HCT116 (cell line): ENCODE measurements around the gene TP53AIP1. TPM values are rescaled to one million over a fixed set of nuclear protein-coding genes. Genes with fewer than 3 reads are reported as not detected.

Experiments
- ATAC-seq: fragments of 200-7000 bp; cut with Tn5 transposase; 2 replicates; pipeline ENCODE4 v1.9.1; 2020; ENCODE audit warnings: mild to moderate bottlenecking, moderate library complexity
- BruUV-seq: library from RNA; stranded (reverse); fragments of 400-500 nt; replicated peaks from 2 replicates; lab custom pipeline; 2021; lab: Mats Ljungman, UMichigan
- CTCF ChIA-PET: fragments of 300-600 bp; sonication (Branson Sonifier 250); formaldehyde crosslinking; loops from one replicate; lab custom pipeline; 2021; ENCODE audit warnings: antibody characterized with exemption; lab: Charles Lee
- POLR2A ChIA-PET: fragments of 300-600, 350-600 bp; sonication (Branson Sonifier 250); formaldehyde crosslinking; loops from one replicate; lab custom pipeline; 2021; ENCODE audit warnings: antibody characterized with exemption; lab: Charles Lee
- RAD21 ChIA-PET, 2 experiments: fragments of 300-600 bp; sonication (Branson Sonifier 250); formaldehyde crosslinking; loops; one replicate each; lab custom pipeline; 2023; ENCODE audit warnings: low total read pairs in 2 of 2; ENCODE audit not compliant: uncharacterized antibody in 2 of 2, unreplicated experiment in 2 of 2, low non-redundant PET in 1 of 2; lab: Charles Lee
- DNase-seq: peaks from one replicate; pipeline ENCODE4 v3.0.0-alpha.2; 2010; ENCODE audit warnings: low read depth, low spot score
- H2AFZ ChIP-seq: fragments of 200-600 bp; shearing (Covaris generic), sonication (generic); 2 replicates; pipeline ENCODE4 v1.6.1; 2017; ENCODE audit warnings: low read depth, mixed run types, mixed read lengths, antibody characterized with exemption, low read length; ENCODE audit not compliant: poor library complexity, severe bottlenecking
- H3K27ac ChIP-seq: 2 replicates; pipeline ENCODE4 v1.5.1; 2012; ENCODE audit warnings: low read depth, low read length
- H3K27me3 ChIP-seq: fragments of 200-600 bp; sonication (generic); 2 replicates; pipeline ENCODE4 v1.6.1; 2016; ENCODE audit warnings: mixed run types, low read length, mixed read lengths; ENCODE audit not compliant: insufficient read depth
- H3K36me3 ChIP-seq, 2 experiments: fragments of 200-500 bp in 1 of 2; fragments of 200-600 bp in 1 of 2; sonication (Bioruptor generic) in 1 of 2; sonication (generic) in 1 of 2; 2 replicates each; pipeline versions ENCODE4 v1.5.1 to v1.6.1; 2014 to 2016; ENCODE audit warnings: low read length in 2 of 2, inconsistent platforms in 1 of 2, mixed read lengths in 1 of 2, mixed run types in 1 of 2; ENCODE audit not compliant: insufficient read depth in 2 of 2, control insufficient read depth in 1 of 2
- H3K4me1 ChIP-seq, 2 experiments: fragments of 200-600 bp in 1 of 2; sonication (generic) in 1 of 2; 2 replicates each; pipeline versions ENCODE4 v1.5.1 to v1.6.1; 2012 to 2017; ENCODE audit warnings: low read length in 2 of 2, inconsistent platforms in 1 of 2, mild to moderate bottlenecking in 1 of 2, mixed read lengths in 1 of 2, mixed run types in 1 of 2, moderate library complexity in 1 of 2; ENCODE audit not compliant: insufficient read depth in 2 of 2, control insufficient read depth in 1 of 2
- H3K4me2 ChIP-seq: fragments of 200-600 bp; sonication (generic); 2 replicates; pipeline ENCODE4 v1.6.1; 2017; ENCODE audit warnings: mixed run types, low read length, mixed read lengths
- H3K4me3 ChIP-seq, 2 experiments: fragments of 200-600 bp in 1 of 2; sonication (generic) in 1 of 2; replicated peaks in 1 of 2; 2 replicates each; pipeline ENCODE4 v1.5.1; 2011 to 2016; ENCODE audit warnings: low read length in 2 of 2, control low read depth in 1 of 2, low read depth in 1 of 2, mild to moderate bottlenecking in 1 of 2, mixed read lengths in 1 of 2, mixed run types in 1 of 2
- H3K79me2 ChIP-seq: fragments of 200-600 bp; sonication (generic); 2 replicates; pipeline ENCODE4 v1.6.1; 2017; ENCODE audit warnings: mild to moderate bottlenecking, mixed run types, low read length, moderate library complexity, mixed read lengths; ENCODE audit not compliant: insufficient read depth
- H3K9ac ChIP-seq: fragments of 200-600 bp; sonication (generic); 2 replicates; pipeline ENCODE4 v1.6.1; 2016; ENCODE audit warnings: low read length, mixed read lengths
- H3K9me2 ChIP-seq: fragments of 200-600 bp; sonication (generic), shearing (Covaris generic); 2 replicates; pipeline ENCODE4 v1.6.1; 2017; ENCODE audit warnings: mixed run types, mild to moderate bottlenecking, moderate library complexity; ENCODE audit not compliant: insufficient read depth
- H3K9me3 ChIP-seq, 2 experiments: fragments of 200-500 bp in 1 of 2; fragments of 200-600 bp in 1 of 2; sonication (Bioruptor generic) in 1 of 2; sonication (generic) in 1 of 2; 2 replicates each; pipeline ENCODE4 v1.6.1; 2014 to 2017; ENCODE audit warnings: low read length in 2 of 2, mixed read lengths in 2 of 2, inconsistent platforms in 1 of 2, low read depth in 1 of 2, mild to moderate bottlenecking in 1 of 2, mixed run types in 1 of 2, moderate library complexity in 1 of 2; ENCODE audit not compliant: control insufficient read depth in 1 of 2, insufficient read depth in 1 of 2
- H4K20me1 ChIP-seq: fragments of 200-600 bp; sonication (generic), shearing (Covaris generic); 2 replicates; pipeline ENCODE4 v1.6.1; 2017; ENCODE audit warnings: mixed run types, mild to moderate bottlenecking, moderate library complexity; ENCODE audit not compliant: insufficient read depth
- CBX3 ChIP-seq: IDR thresholded peaks from 2 replicates; pipeline ENCODE4 v1.6.1; 2012; ENCODE audit warnings: low read depth
- CEBPB ChIP-seq: IDR thresholded peaks from 2 replicates; pipeline ENCODE4 v1.6.1; 2012; ENCODE audit warnings: low read depth
- EGR1 ChIP-seq: IDR thresholded peaks from 2 replicates; pipeline ENCODE4 v1.6.1; 2012; ENCODE audit warnings: low read depth
- ELF1 ChIP-seq: IDR thresholded peaks from 2 replicates; pipeline ENCODE4 v1.6.1; 2012; ENCODE audit warnings: low read depth, borderline replicate concordance
- EZH2phosphoT487 ChIP-seq: fragments of 200-600 bp; IDR thresholded peaks from 2 replicates; pipeline ENCODE4 v1.6.1; 2018; ENCODE audit warnings: antibody characterized with exemption, borderline replicate concordance
- FOSL1 ChIP-seq: IDR thresholded peaks from 2 replicates; pipeline ENCODE4 v1.6.1; 2012; ENCODE audit warnings: low read depth
- JUND ChIP-seq: IDR thresholded peaks from 2 replicates; pipeline ENCODE4 v1.6.1; 2012
- POLR2A ChIP-seq: IDR thresholded peaks from 2 replicates; pipeline ENCODE4 v1.7.0; 2011; ENCODE audit warnings: borderline replicate concordance; ENCODE audit not compliant: insufficient read depth, insufficient read length; ENCODE audit errors: extremely low read depth
- POLR2AphosphoS5 ChIP-seq: IDR thresholded peaks from 2 replicates; pipeline ENCODE4 v1.6.1; 2011; ENCODE audit warnings: mild to moderate bottlenecking, low read depth, low read length, moderate library complexity
- RAD21 ChIP-seq: IDR thresholded peaks from 2 replicates; pipeline ENCODE4 v1.6.1; 2012; ENCODE audit warnings: low read depth, mild to moderate bottlenecking
- SRF ChIP-seq: IDR thresholded peaks from 2 replicates; pipeline ENCODE4 v1.6.1; 2012; ENCODE audit warnings: low read depth
- YY1 ChIP-seq: IDR thresholded peaks from 2 replicates; pipeline ENCODE4 v1.6.1; 2011; ENCODE audit warnings: low read length, low read depth, moderate library complexity, mild to moderate bottlenecking; ENCODE audit not compliant: insufficient replicate concordance; ENCODE audit errors: extremely low read depth
- ZFX ChIP-seq: fragments of 450-650 bp; IDR thresholded peaks from 2 replicates; pipeline ENCODE4 v1.6.1; 2017
- ZNF274 ChIP-seq: fragments of 200-500 bp; sonication (Bioruptor generic); IDR thresholded peaks from 2 replicates; pipeline ENCODE4 v1.6.1; 2014; ENCODE audit warnings: mild to moderate bottlenecking, low read depth, low read length, inconsistent platforms
- intact Hi-C: fragments of 100-400 bp; cut with micrococcal nuclease; formaldehyde crosslinking; loops from 2 replicates; pipeline ENCODE4 v1.10.0; 2022
- total RNA-seq: library from RNA; stranded (reverse); gene quantifications from one replicate; pipeline ENCODE4 v1.2.1, GENCODE V29; 2021; ENCODE audit not compliant: unreplicated experiment
- TF ChIP-seq, protein P1 (sequence below), 3 experiments: fragments of 200-600 bp in 1 of 3; sonication (generic) in 1 of 3; IDR thresholded peaks in 2 of 3; conservative IDR thresholded peaks in 1 of 3; 2 replicates each; pipeline ENCODE4 v1.5.1; 2012 to 2017; ENCODE audit warnings: low read depth in 2 of 3, low read length in 2 of 3, antibody characterized with exemption in 1 of 3, borderline replicate concordance in 1 of 3, control low read depth in 1 of 3, mild to moderate bottlenecking in 1 of 3, mixed read lengths in 1 of 3, mixed run types in 1 of 3, moderate library complexity in 1 of 3; ENCODE audit not compliant: insufficient read depth in 1 of 3
- TF ChIP-seq, protein P2 (sequence below): IDR thresholded peaks from 2 replicates; pipeline ENCODE4 v1.6.1; 2012; ENCODE audit warnings: low read depth
- TF ChIP-seq, protein P3 (sequence below): IDR thresholded peaks from 2 replicates; pipeline ENCODE4 v1.6.1; 2012
- TF ChIP-seq, protein P4 (sequence below): IDR thresholded peaks from 2 replicates; pipeline ENCODE4 v1.6.1; 2012
- TF ChIP-seq, protein P5 (sequence below): IDR thresholded peaks from 2 replicates; pipeline ENCODE4 v1.6.1; 2011; ENCODE audit warnings: mild to moderate bottlenecking, low read length, moderate library complexity; ENCODE audit not compliant: insufficient replicate concordance; ENCODE audit errors: extremely low read depth

The TP53AIP1 gene
- total RNA-seq, 1 experiment from 2014 or later: 0.15 TPM

DNA sequence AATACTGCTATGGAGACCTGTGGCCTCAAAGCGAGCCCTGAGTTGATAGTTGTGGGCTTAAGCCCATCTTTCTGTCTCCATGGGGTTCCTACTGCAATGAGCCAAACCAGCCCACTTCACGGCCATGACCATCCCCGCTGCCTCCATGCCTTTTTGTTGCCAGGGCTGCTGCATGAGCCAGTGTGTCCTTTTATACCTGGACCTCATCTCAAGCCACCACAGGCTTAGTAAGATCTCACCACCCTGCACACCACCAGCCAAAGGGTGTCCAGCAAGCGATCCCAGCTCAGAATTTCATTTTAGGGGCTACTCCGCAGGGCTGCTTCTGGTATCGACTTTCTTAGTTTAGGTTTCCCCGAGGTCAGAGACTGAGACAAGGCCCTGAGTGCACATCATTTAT, 8.3 kb downstream of the TP53AIP1 start:
- Histone ChIP-seq H3K4me2 (no peak overlapping the region), H3K79me2 (no peaks in the 10 kb centered on the region), H3K4me3 (no peak overlapping the region), H3K27me3 (no peaks in the 10 kb centered on the region), H3K9me3 (no peaks in the 10 kb centered on the region), H3K36me3 (no peaks in the 10 kb centered on the region), H3K9me2 (no peaks in the 10 kb centered on the region), H3K9ac (no peak overlapping the region), H3K4me1 (no peaks in the 10 kb centered on the region), H3K27ac (no peak overlapping the region), H4K20me1 (no peaks in the 10 kb centered on the region), H2AFZ (no peak overlapping the region)
- ChIA-PET RAD21 (no interaction called here), CTCF (no interaction called here), POLR2A (no interaction called here)
- DNase-seq: no peak
- intact Hi-C loops: no loop called here
- no TSS peak for BruUV-seq
- ATAC-seq: no peak
- TF ChIP-seq RAD21 (no peak), ZNF274 (no peak), JUND (no peak), SRF (no peak), EGR1 (no peak), EZH2phosphoT487 (no peak), CBX3 (no peak), ELF1 (no peak), FOSL1 (no peak), YY1 (no peak), CEBPB (no peak), POLR2AphosphoS5 (no peak), POLR2A (no peak), ZFX (no peak)
- TF ChIP-seq, protein P1, sequence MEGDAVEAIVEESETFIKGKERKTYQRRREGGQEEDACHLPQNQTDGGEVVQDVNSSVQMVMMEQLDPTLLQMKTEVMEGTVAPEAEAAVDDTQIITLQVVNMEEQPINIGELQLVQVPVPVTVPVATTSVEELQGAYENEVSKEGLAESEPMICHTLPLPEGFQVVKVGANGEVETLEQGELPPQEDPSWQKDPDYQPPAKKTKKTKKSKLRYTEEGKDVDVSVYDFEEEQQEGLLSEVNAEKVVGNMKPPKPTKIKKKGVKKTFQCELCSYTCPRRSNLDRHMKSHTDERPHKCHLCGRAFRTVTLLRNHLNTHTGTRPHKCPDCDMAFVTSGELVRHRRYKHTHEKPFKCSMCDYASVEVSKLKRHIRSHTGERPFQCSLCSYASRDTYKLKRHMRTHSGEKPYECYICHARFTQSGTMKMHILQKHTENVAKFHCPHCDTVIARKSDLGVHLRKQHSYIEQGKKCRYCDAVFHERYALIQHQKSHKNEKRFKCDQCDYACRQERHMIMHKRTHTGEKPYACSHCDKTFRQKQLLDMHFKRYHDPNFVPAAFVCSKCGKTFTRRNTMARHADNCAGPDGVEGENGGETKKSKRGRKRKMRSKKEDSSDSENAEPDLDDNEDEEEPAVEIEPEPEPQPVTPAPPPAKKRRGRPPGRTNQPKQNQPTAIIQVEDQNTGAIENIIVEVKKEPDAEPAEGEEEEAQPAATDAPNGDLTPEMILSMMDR (IDR thresholded peaks at IDR 0.05 in 2 of 3, conservative IDR thresholded peaks at IDR 0.05 in 1 of 3; ENCODE audit: borderline replicate concordance in 1 of 3, insufficient read depth in 1 of 3, low read depth in 2 of 3, low read length in 2 of 3): no peak
- TF ChIP-seq, protein P2, sequence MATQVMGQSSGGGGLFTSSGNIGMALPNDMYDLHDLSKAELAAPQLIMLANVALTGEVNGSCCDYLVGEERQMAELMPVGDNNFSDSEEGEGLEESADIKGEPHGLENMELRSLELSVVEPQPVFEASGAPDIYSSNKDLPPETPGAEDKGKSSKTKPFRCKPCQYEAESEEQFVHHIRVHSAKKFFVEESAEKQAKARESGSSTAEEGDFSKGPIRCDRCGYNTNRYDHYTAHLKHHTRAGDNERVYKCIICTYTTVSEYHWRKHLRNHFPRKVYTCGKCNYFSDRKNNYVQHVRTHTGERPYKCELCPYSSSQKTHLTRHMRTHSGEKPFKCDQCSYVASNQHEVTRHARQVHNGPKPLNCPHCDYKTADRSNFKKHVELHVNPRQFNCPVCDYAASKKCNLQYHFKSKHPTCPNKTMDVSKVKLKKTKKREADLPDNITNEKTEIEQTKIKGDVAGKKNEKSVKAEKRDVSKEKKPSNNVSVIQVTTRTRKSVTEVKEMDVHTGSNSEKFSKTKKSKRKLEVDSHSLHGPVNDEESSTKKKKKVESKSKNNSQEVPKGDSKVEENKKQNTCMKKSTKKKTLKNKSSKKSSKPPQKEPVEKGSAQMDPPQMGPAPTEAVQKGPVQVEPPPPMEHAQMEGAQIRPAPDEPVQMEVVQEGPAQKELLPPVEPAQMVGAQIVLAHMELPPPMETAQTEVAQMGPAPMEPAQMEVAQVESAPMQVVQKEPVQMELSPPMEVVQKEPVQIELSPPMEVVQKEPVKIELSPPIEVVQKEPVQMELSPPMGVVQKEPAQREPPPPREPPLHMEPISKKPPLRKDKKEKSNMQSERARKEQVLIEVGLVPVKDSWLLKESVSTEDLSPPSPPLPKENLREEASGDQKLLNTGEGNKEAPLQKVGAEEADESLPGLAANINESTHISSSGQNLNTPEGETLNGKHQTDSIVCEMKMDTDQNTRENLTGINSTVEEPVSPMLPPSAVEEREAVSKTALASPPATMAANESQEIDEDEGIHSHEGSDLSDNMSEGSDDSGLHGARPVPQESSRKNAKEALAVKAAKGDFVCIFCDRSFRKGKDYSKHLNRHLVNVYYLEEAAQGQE: no peak
- TF ChIP-seq, protein P3, sequence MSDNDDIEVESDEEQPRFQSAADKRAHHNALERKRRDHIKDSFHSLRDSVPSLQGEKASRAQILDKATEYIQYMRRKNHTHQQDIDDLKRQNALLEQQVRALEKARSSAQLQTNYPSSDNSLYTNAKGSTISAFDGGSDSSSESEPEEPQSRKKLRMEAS: no peak
- TF ChIP-seq, protein P4, sequence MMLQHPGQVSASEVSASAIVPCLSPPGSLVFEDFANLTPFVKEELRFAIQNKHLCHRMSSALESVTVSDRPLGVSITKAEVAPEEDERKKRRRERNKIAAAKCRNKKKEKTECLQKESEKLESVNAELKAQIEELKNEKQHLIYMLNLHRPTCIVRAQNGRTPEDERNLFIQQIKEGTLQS: no peak
- TF ChIP-seq, protein P5, sequence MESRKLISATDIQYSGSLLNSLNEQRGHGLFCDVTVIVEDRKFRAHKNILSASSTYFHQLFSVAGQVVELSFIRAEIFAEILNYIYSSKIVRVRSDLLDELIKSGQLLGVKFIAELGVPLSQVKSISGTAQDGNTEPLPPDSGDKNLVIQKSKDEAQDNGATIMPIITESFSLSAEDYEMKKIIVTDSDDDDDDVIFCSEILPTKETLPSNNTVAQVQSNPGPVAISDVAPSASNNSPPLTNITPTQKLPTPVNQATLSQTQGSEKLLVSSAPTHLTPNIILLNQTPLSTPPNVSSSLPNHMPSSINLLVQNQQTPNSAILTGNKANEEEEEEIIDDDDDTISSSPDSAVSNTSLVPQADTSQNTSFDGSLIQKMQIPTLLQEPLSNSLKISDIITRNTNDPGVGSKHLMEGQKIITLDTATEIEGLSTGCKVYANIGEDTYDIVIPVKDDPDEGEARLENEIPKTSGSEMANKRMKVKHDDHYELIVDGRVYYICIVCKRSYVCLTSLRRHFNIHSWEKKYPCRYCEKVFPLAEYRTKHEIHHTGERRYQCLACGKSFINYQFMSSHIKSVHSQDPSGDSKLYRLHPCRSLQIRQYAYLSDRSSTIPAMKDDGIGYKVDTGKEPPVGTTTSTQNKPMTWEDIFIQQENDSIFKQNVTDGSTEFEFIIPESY: no peak
